Activated B cell treated with CpG ODN at 0.5 μM for 24 hours (primary cell): ENCODE measurements around the gene TMCO4. TPM values are rescaled to one million over a fixed set of nuclear protein-coding genes. Genes with fewer than 3 reads are reported as not detected.

Experiments used
- ATAC-seq: fragments of 200-7000 bp; cut with Tn5 transposase; one replicate; pipeline ENCODE4 v1.10.0; 2021; ENCODE audit warnings: low read depth, mild to moderate bottlenecking, moderate library complexity
- CTCF ChIA-PET: fragments of 350-600 bp; sonication (Branson Sonifier 250); formaldehyde crosslinking; loops from one replicate; lab custom pipeline; 2021; ENCODE audit warnings: antibody characterized with exemption; lab: Charles Lee
- POLR2A ChIA-PET: fragments of 350-600 bp; sonication (Branson Sonifier 250); formaldehyde crosslinking; loops from one replicate; lab custom pipeline; 2021; ENCODE audit warnings: antibody characterized with exemption; lab: Charles Lee
- DNase-seq: peaks from one replicate; pipeline ENCODE4 v3.0.0; 2022
- H3K27ac Mint-ChIP-seq: one replicate; pipeline ENCODE4 v1.8.0; 2020; ENCODE audit warnings: mixed read lengths
- H3K27me3 Mint-ChIP-seq: one replicate; pipeline ENCODE4 v1.8.0; 2021; ENCODE audit warnings: mixed read lengths
- H3K36me3 Mint-ChIP-seq: one replicate; pipeline ENCODE4 v1.8.0; 2021; ENCODE audit warnings: low read depth, mixed read lengths
- H3K4me1 Mint-ChIP-seq: one replicate; pipeline ENCODE4 v1.8.0; 2021; ENCODE audit warnings: mixed read lengths
- H3K4me3 Mint-ChIP-seq: one replicate; pipeline ENCODE4 v1.8.0; 2020; ENCODE audit warnings: mild to moderate bottlenecking, mixed read lengths
- H3K9me3 Mint-ChIP-seq: one replicate; pipeline ENCODE4 v1.8.0; 2020; ENCODE audit warnings: mixed read lengths
- CTCF ChIP-seq: fragments of 200-600 bp; IDR thresholded peaks from one replicate; pipeline ENCODE4 v1.8.0; 2022; ENCODE audit warnings: antibody characterized with exemption, mild to moderate bottlenecking
- intact Hi-C: fragments of 100-400 bp; cut with micrococcal nuclease; formaldehyde crosslinking; loops from one replicate; pipeline ENCODE4 v1.15.1; 2024
- total RNA-seq: library from RNA; stranded (reverse); gene quantifications from 2 replicates; pipeline ENCODE4 v1.2.3, GENCODE V29; 2022

The TMCO4 gene
- total RNA-seq, 1 donor from 2014 or later, result 22.3 TPM

DNA sequence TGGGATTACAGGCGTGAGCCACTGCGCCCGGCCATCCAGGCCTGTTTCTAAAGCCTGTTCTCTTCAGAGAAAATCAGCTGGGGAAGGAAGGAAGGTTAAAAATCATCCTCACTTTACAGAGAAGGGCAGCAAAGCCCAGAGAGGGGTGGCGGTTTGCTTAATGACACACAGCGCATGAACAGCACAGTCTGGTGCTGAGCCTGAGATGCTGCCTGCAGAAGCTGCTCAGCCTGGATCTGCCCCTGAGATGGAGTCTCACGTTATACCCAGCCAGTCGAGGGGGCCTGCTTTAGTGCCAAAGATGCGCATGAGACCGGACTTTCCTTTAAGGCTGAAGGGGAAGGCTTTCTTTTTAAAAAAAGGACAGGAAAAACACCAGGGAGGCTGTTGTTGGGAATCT is 113.7 kb downstream of the TMCO4 start:
- ATAC-seq (no peak), DNase-seq (no peak)
- H3K4me1 Mint-ChIP-seq, result no peaks in the 10 kb centered on the region
- no peak for TF ChIP-seq CTCF
- POLR2A ChIA-PET, result no interaction called here
- no peaks in the 10 kb centered on the region for H3K27me3 Mint-ChIP-seq
- H3K36me3 Mint-ChIP-seq, result peaks cover 51% of the 10 kb centered on the region
- CTCF ChIA-PET, result no interaction called here
- intact Hi-C loops, result no loop called here
- no peak overlapping the region for H3K27ac Mint-ChIP-seq
- H3K4me3 Mint-ChIP-seq, result no peak overlapping the region
- H3K9me3 Mint-ChIP-seq, result peaks cover 6% of the 10 kb centered on the region

GRCh38 chr1:19684677-19685076 is 115.0 kb downstream of the TMCO4 start:
- intact Hi-C loops, result no loop called here
- ATAC-seq (no peak), DNase-seq (no peak)
- Mint-ChIP-seq H3K27me3 (no peaks in the 10 kb centered on the region), H3K36me3 (peaks cover 39% of the 10 kb centered on the region), H3K27ac (no peak overlapping the region), H3K4me1 (no peaks in the 10 kb centered on the region), H3K9me3 (peaks cover 1% of the 10 kb centered on the region), H3K4me3 (no peak overlapping the region)
- ChIA-PET POLR2A (interaction anchor here (0.6 kb wide), 1 partner anchor 123 kb away, joined by 4 read pairs; no protein-coding TSS in a partner anchor), CTCF (interaction anchor here (1.0 kb wide), 1 partner anchor 19 kb away, joined by 3 read pairs; no protein-coding TSS in a partner anchor)
- TF ChIP-seq CTCF, result no peak

DNA sequence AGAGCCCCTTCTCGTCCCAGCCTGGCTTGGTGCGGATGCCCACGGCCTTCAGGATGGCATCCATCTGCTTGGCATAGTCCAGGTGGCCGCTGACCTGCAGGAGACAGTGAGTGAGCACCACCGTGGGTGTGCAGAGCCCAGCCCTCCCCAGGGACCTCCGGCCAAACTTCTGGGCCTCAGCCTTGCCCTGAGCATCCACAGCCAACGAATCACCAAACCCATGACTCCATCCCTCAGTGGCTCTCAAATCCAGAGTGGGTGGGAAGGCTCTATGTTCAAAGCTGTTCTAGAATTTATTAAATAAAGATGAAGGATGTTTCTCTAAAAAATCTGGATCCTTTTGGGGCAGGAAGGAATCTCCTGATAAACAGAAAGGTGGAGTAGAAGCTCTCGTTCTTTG is 116.4 kb downstream of the TMCO4 start:
- intact Hi-C loops, result no loop called here
- Mint-ChIP-seq H3K9me3 (no peaks in the 10 kb centered on the region), H3K4me1 (no peaks in the 10 kb centered on the region), H3K27me3 (no peaks in the 10 kb centered on the region), H3K27ac (no peak overlapping the region), H3K4me3 (no peak overlapping the region), H3K36me3 (peaks cover 33% of the 10 kb centered on the region)
- ChIA-PET POLR2A (interaction anchor here (0.6 kb wide), 2 partner anchors 11 to 755 kb away, joined by 3 to 5 read pairs; no protein-coding TSS in a partner anchor), CTCF (interaction anchor here (0.9 kb wide), 1 partner anchor 30 kb away, joined by 3 read pairs; no protein-coding TSS in a partner anchor)
- ATAC-seq (no peak), DNase-seq (no peak)
- no peak for TF ChIP-seq CTCF

GRCh38 chr1:19682901-19683300 is 116.8 kb downstream of the TMCO4 start:
- POLR2A ChIA-PET, result interaction anchor here (0.6 kb wide), 1 partner anchor 10 kb away, joined by 3 read pairs; no protein-coding TSS in a partner anchor
- no peak for ATAC-seq
- CTCF ChIA-PET, result interaction anchor here (0.9 kb wide), 1 partner anchor 29 kb away, joined by 3 read pairs; no protein-coding TSS in a partner anchor
- intact Hi-C loops, result no loop called here
- no peaks in the 10 kb centered on the region for H3K9me3 Mint-ChIP-seq
- no peaks in the 10 kb centered on the region for H3K4me1 Mint-ChIP-seq
- DNase-seq, result no peak
- no peaks in the 10 kb centered on the region for H3K27me3 Mint-ChIP-seq
- no peak overlapping the region for H3K4me3 Mint-ChIP-seq
- no peak for TF ChIP-seq CTCF
- H3K36me3 Mint-ChIP-seq, result peaks cover 29% of the 10 kb centered on the region
- no peak overlapping the region for H3K27ac Mint-ChIP-seq

DNA sequence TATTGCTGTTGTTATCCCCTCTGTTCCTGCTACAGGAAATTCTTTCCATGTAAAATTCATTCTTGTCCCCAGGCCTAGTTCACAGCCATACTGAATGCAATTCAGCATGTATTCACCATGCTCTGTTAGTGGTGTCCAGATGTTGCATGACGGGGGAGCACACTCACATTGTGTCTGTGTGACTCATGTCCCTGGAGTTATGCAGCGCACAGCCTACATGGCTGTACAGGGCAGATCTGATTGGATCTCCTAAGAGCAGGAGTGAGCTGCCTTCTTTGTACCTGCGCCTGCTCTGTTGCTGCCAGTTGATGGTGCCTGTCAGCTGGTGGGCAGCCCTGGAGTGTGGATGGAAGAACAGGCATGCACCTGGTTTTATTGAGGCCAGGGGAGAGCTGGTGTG is 117.5 kb downstream of the TMCO4 start:
- no peak overlapping the region for H3K27ac Mint-ChIP-seq
- CTCF ChIA-PET, result no interaction called here

More for the DNA sequence above, 117.5 kb downstream of the TMCO4 start:
- Mint-ChIP-seq H3K27me3 (no peaks in the 10 kb centered on the region), H3K4me1 (no peaks in the 10 kb centered on the region), H3K36me3 (peaks cover 23% of the 10 kb centered on the region), H3K9me3 (no peaks in the 10 kb centered on the region), H3K4me3 (no peak overlapping the region)
- TF ChIP-seq CTCF, result no peak
- intact Hi-C loops, result no loop called here
- ATAC-seq (no peak), DNase-seq (no peak)
- POLR2A ChIA-PET, result no interaction called here
